GM12891 (cell line): ENCODE measurements around the gene AIG1.

Source experiments
- PAX5 ChIP-seq: IDR thresholded peaks from 2 replicates; pipeline ENCODE4 v1.6.1; 2011; ENCODE audit warnings: low read length, moderate library complexity, mild to moderate bottlenecking; ENCODE audit not compliant: insufficient read depth, severe bottlenecking
- POLR2A ChIP-seq: IDR thresholded peaks from 2 replicates; pipeline ENCODE4 v1.6.1; 2011; ENCODE audit warnings: low read depth, low read length, control low read depth
- POLR2AphosphoS5 ChIP-seq: IDR thresholded peaks from 2 replicates; pipeline ENCODE4 v1.6.1; 2011; ENCODE audit warnings: low read depth, low read length, control low read depth
- POU2F2 ChIP-seq: IDR thresholded peaks from 2 replicates; pipeline ENCODE4 v1.6.1; 2011; ENCODE audit warnings: low read depth, mild to moderate bottlenecking, control low read depth, low read length, moderate library complexity
- SPI1 ChIP-seq: IDR thresholded peaks from 2 replicates; pipeline ENCODE4 v1.6.1; 2011; ENCODE audit warnings: low read depth, low read length, control low read depth
- TAF1 ChIP-seq: IDR thresholded peaks from 2 replicates; pipeline ENCODE4 v1.6.1; 2011; ENCODE audit warnings: low read depth, low read length, control low read depth

- TF ChIP-seq POLR2AphosphoS5 (no peak), POLR2A (no peak), SPI1 (no peak), TAF1 (no peak), POU2F2 (no peak), PAX5 (no peak)
Measured at GRCh38 chr6:143362192-143362558, 301.5 kb downstream of the AIG1 start.
